Measurements from ENCODE around the gene PRKN. TPM values are rescaled to one million over a fixed set of nuclear protein-coding genes. Genes with fewer than 3 reads are reported as not detected.

Gene PRKN
- total and polyA plus RNA-seq, 9 of the 15 experiments (the other 6 are each of a cell fraction or from before 2014, with no cell fraction given) = 0.03 to 0.96 (median 0.15) TPM; not detected in 2

GRCh38 chr6:161954699-161955276 is 772.8 kb downstream of the PRKN start:
- intact Hi-C loops (cut with micrococcal nuclease) = no loop called here

More at GRCh38 chr6:161954699-161955276, 772.8 kb downstream of the PRKN start:
- CTCF ChIA-PET (ENCODE audit: low intra/inter-chr PET ratio) = no interaction called here
- TF ChIP-seq ZNF436 (CRISPR knock-in tag; IDR thresholded peaks at IDR 0.05) = no peak
- TF ChIP-seq NCOA1 (IDR thresholded peaks at IDR 0.05; ENCODE audit: low read depth) = no peak
- TF ChIP-seq KLF1 (tag; IDR thresholded peaks at IDR 0.05) = no peak
- TF ChIP-seq SMARCB1 (IDR thresholded peaks at IDR 0.05; ENCODE audit: insufficient read length, low read depth) = no peak
- TF ChIP-seq EP300 (IDR thresholded peaks at IDR 0.05; ENCODE audit: low read length) = no peak
- no peak for TF ChIP-seq ZBTB17 (CRISPR knock-in tag; IDR thresholded peaks at IDR 0.05)
- TF ChIP-seq JUNB (CRISPR knock-in tag; conservative IDR thresholded peaks at IDR 0.05) = no peak
- TF ChIP-seq ZFX (CRISPR knock-in tag; IDR thresholded peaks at IDR 0.05) = no peak
- TF ChIP-seq CEBPG (CRISPR knock-in tag; IDR thresholded peaks at IDR 0.05) = no peak
- TF ChIP-seq CEBPG (tag; conservative IDR thresholded peaks at IDR 0.05 in 1 of 2, IDR thresholded peaks at IDR 0.05 in 1 of 2) = no peak
- TF ChIP-seq, protein P1, sequence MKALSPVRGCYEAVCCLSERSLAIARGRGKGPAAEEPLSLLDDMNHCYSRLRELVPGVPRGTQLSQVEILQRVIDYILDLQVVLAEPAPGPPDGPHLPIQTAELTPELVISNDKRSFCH (CRISPR knock-in tag; IDR thresholded peaks at IDR 0.05) = no peak
- TF ChIP-seq, protein P1 (tag; IDR thresholded peaks at IDR 0.05) = no peak
- TF ChIP-seq ZNF175 (CRISPR knock-in tag; IDR thresholded peaks at IDR 0.05; ENCODE audit: low read depth) = no peak
- no peak for TF ChIP-seq HNRNPL (IDR thresholded peaks at IDR 0.05; ENCODE audit: low read depth, low read length)
- Histone ChIP-seq H3K27me3 (ENCODE audit: control insufficient read depth in 2 of 2, insufficient read depth in 2 of 2, low read length in 2 of 2) (0 out of 5 replicates have a peak, but pooled peaks cover 0 to 3% of the 10 kb centered on the region in 2 experiments), H3K36me3 (ENCODE audit: control insufficient read depth, insufficient read depth, low read length) (no peaks in the 10 kb centered on the region), H3K4me1 (replicated peaks in 1 of 2; ENCODE audit: control insufficient read depth in 2 of 2, insufficient read depth in 2 of 2, low read length in 2 of 2) (no peaks in the 10 kb centered on the region), H4K20me1 (replicated peaks; ENCODE audit: control insufficient read depth, insufficient read depth, low read length) (no peaks in the 10 kb centered on the region), H3K9me3 (replicated peaks; ENCODE audit: control insufficient read depth, insufficient read depth, low read depth, low read length) (no peaks in the 10 kb centered on the region; the same call in 1 of the 2 replicates), H3K4me3 (no peak overlapping the region), H3K27ac (ENCODE audit: extremely low read depth, low read depth, low read length) (no peak overlapping the region), H3K9ac (ENCODE audit: insufficient read depth in 1 of 2, low read depth in 2 of 2, low read length in 2 of 2) (no peak overlapping the region), H3K4me2 (ENCODE audit: insufficient read depth, low read length) (no peak overlapping the region), H2AFZ (ENCODE audit: low read depth, low read length) (no peak overlapping the region), H3K79me2 (ENCODE audit: control insufficient read depth, insufficient read depth, low read length) (no peaks in the 10 kb centered on the region), H3K9me1 (ENCODE audit: control insufficient read depth, insufficient read depth, low read length) (no peaks in the 10 kb centered on the region)
- FAIRE-seq (no peak), DNase-seq (ENCODE audit: extremely low read depth in 1 of 4, low spot score in 3 of 4) (no peak), ATAC-seq (no peak)
- in situ Hi-C loops (cut with MboI) = no loop called here
- POLR2A ChIA-PET = no interaction called here
- BruUV-seq (replicated peaks) = no TSS peak
- 0% methylated on average over 5 of the region's 5 CpGs for WGBS (ENCODE audit: insufficient coverage, low coverage, missing lambda C conversion rate)
